WTC11 (cell line): Measurements from ENCODE around the gene PLD1. TPM values are rescaled to one million over a fixed set of nuclear protein-coding genes. Genes with fewer than 3 reads are reported as not detected.

ENCODE experiments used
- ATAC-seq: fragments of 200-7000 bp; cut with Tn5 transposase; 2 replicates; pipeline ENCODE4 v1.10.0; 2021; ENCODE audit warnings: mild to moderate bottlenecking, moderate library complexity
- CTCF ChIA-PET: fragments of 300-600 bp; sonication (Branson Sonifier 250); formaldehyde crosslinking; loops from one replicate; lab custom pipeline; 2021; ENCODE audit warnings: antibody characterized with exemption; lab: Charles Lee
- POLR2A ChIA-PET: fragments of 350-600 bp; sonication (Branson Sonifier 250); formaldehyde crosslinking; loops from one replicate; lab custom pipeline; 2021; ENCODE audit warnings: antibody characterized with exemption; lab: Charles Lee
- DNase-seq: peaks from one replicate; pipeline ENCODE4 v3.0.0; 2021; ENCODE audit warnings: low spot score
- H3K27ac Mint-ChIP-seq: 2 replicates; pipeline ENCODE4 v1.8.0; 2021; ENCODE audit warnings: mixed read lengths
- H3K27me3 Mint-ChIP-seq: 2 replicates; pipeline ENCODE4 v1.8.0; 2021; ENCODE audit warnings: low read depth, mild to moderate bottlenecking, moderate library complexity, mixed read lengths
- H3K36me3 Mint-ChIP-seq: 2 replicates; pipeline ENCODE4 v1.8.0; 2021; ENCODE audit warnings: mixed read lengths
- H3K4me1 Mint-ChIP-seq: 2 replicates; pipeline ENCODE4 v1.8.0; 2022; ENCODE audit warnings: mixed read lengths
- H3K4me3 Mint-ChIP-seq: 2 replicates; pipeline ENCODE4 v1.8.0; 2021; ENCODE audit warnings: mild to moderate bottlenecking, moderate library complexity, mixed read lengths
- H3K9me3 Mint-ChIP-seq: 2 replicates; pipeline ENCODE4 v1.8.0; 2021; ENCODE audit warnings: mixed read lengths
- E2F4 ChIP-seq: sonication (generic); formaldehyde crosslinking; IDR thresholded peaks from 2 replicates; pipeline ENCODE4 v1.8.1; 2022; ENCODE audit warnings: low read depth, mild to moderate bottlenecking, moderate library complexity, missing genetic modification reagents, borderline replicate concordance
- ETV6 ChIP-seq: sonication (generic); formaldehyde crosslinking; IDR thresholded peaks from 2 replicates; pipeline ENCODE4 v1.8.1; 2022; ENCODE audit warnings: mild to moderate bottlenecking, missing genetic modification reagents
- IRF2 ChIP-seq: sonication (generic); formaldehyde crosslinking; IDR thresholded peaks from 2 replicates; pipeline ENCODE4 v1.8.0; 2022; ENCODE audit warnings: low read depth, missing genetic modification reagents, borderline replicate concordance
- MXD4 ChIP-seq: fragments of 250-450 bp; sonication (Bioruptor Pico); IDR thresholded peaks from 2 replicates; pipeline ENCODE4 v1.8.0; 2021; ENCODE audit warnings: mild to moderate bottlenecking, moderate library complexity, borderline replicate concordance
- NR2C2 ChIP-seq: sonication (generic); formaldehyde crosslinking; IDR thresholded peaks from 2 replicates; pipeline ENCODE4 v1.8.0; 2022; ENCODE audit warnings: mild to moderate bottlenecking, missing genetic modification reagents
- PREB ChIP-seq: sonication (generic); formaldehyde crosslinking; IDR thresholded peaks from 2 replicates; pipeline ENCODE4 v1.8.1; 2022; ENCODE audit warnings: mild to moderate bottlenecking, missing genetic modification reagents, moderate library complexity, borderline replicate concordance
- SMAD3 ChIP-seq: sonication (generic); formaldehyde crosslinking; IDR thresholded peaks from 2 replicates; pipeline ENCODE4 v1.8.0; 2022; ENCODE audit warnings: missing genetic modification reagents, mild to moderate bottlenecking, borderline replicate concordance
- TEAD1 ChIP-seq: sonication (generic); formaldehyde crosslinking; IDR thresholded peaks from 2 replicates; pipeline ENCODE4 v1.8.0; 2022; ENCODE audit warnings: mild to moderate bottlenecking, missing genetic modification reagents
- ZBTB43 ChIP-seq: sonication (generic); formaldehyde crosslinking; IDR thresholded peaks from 2 replicates; pipeline ENCODE4 v1.8.1; 2023; ENCODE audit warnings: mild to moderate bottlenecking, missing genetic modification reagents
- ZNF121 ChIP-seq: sonication (generic); formaldehyde crosslinking; IDR thresholded peaks from 2 replicates; pipeline ENCODE4 v1.8.0; 2023; ENCODE audit warnings: missing genetic modification reagents
- ZNF138 ChIP-seq: sonication (generic); formaldehyde crosslinking; conservative IDR thresholded peaks from 2 replicates; pipeline ENCODE4 v1.8.1; 2022; ENCODE audit warnings: mild to moderate bottlenecking, moderate library complexity, missing genetic modification reagents
- ZSCAN18 ChIP-seq: fragments of 250-450 bp; sonication (Bioruptor Pico); IDR thresholded peaks from 2 replicates; pipeline ENCODE4 v2.1.2; 2022; ENCODE audit warnings: mild to moderate bottlenecking, moderate library complexity
- total RNA-seq: library from RNA; stranded (reverse); gene quantifications from 3 replicates; pipeline ENCODE4 v1.2.3, GENCODE V29; 2021
- TF ChIP-seq, protein P1 (sequence below): fragments of 250-450 bp; sonication (Bioruptor Pico); IDR thresholded peaks from 2 replicates; pipeline ENCODE4 v1.9.0; 2021; ENCODE audit warnings: moderate library complexity, mild to moderate bottlenecking, inconsistent platforms, borderline replicate concordance
- TF ChIP-seq, protein P2 (sequence below): sonication (generic); formaldehyde crosslinking; IDR thresholded peaks from 2 replicates; pipeline ENCODE4 v1.8.1; 2023; ENCODE audit warnings: mild to moderate bottlenecking, missing genetic modification reagents, borderline replicate concordance
- TF ChIP-seq, protein P3 (sequence below): sonication (generic); formaldehyde crosslinking; IDR thresholded peaks from 2 replicates; pipeline ENCODE4 v1.8.0; 2023; ENCODE audit warnings: mild to moderate bottlenecking, missing genetic modification reagents
- TF ChIP-seq, protein P4 (sequence below): sonication (generic); formaldehyde crosslinking; IDR thresholded peaks from 2 replicates; pipeline ENCODE4 v1.8.0; 2022; ENCODE audit warnings: missing genetic modification reagents
- TF ChIP-seq, protein P5 (sequence below): sonication (generic); formaldehyde crosslinking; conservative IDR thresholded peaks from 2 replicates; pipeline ENCODE4 v1.8.1; 2023; ENCODE audit warnings: mild to moderate bottlenecking, low read depth, missing genetic modification reagents, moderate library complexity

PLD1 gene
- total RNA-seq, 1 experiment from 2014 or later = 4.0 TPM

DNA sequence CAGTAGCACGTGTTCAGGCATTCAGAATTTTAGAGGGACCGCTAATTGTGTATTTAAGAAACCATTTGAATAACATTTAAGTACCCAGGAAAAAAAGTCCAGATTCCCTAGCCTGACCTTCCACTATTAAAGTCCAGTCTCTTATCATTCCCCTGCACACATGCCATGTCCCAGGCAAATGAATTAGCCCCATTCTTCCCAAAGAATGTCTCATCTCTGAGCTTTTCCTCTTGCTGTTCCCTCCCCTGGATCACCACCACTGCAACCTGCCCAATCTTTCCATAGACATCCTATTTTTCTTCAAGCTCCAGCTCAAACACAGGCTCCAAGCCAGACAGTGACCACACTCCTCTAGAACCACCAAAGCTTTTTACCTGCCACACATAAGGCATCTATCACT is 25.9 kb downstream of the PLD1 start (continued):
- TF ChIP-seq PREB (CRISPR knock-in tag) (no peak), MXD4 (CRISPR knock-in tag) (no peak), ZNF121 (CRISPR knock-in tag) (no peak), ZNF138 (no peak), ZSCAN18 (CRISPR knock-in tag) (no peak), ZBTB43 (CRISPR knock-in tag) (no peak), SMAD3 (no peak)
- TF ChIP-seq, protein P1, sequence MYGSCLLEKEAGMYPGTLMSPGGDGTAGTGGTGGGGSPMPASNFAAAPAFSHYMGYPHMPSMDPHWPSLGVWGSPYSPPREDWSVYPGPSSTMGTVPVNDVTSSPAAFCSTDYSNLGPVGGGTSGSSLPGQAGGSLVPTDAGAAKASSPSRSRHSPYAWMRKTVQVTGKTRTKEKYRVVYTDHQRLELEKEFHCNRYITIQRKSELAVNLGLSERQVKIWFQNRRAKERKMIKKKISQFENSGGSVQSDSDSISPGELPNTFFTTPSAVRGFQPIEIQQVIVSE (CRISPR knock-in tag) = no peak

DNA sequence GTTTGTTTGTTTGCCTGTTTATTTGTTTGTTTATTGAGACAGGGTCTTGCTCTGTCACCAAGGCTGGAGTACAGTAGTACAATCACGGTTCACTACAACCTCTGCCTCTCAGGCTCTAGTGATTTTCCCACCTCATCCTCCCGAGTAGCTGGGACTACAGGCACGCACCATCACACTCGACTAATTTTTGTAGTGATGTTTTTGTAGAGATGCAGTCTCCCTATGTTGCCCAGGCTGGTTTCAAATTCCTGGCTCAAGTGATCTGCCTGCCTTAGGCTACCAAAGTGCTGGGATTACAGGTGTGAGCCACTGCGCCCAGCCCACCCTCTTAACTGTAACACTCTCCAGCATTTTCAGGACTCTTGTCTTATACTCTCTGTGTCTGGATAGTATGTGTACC is 26.7 kb downstream of the PLD1 start:
- Mint-ChIP-seq H3K36me3 (no peaks in the 10 kb centered on the region), H3K27ac (no peak overlapping the region), H3K4me3 (no peak overlapping the region), H3K9me3 (no peaks in the 10 kb centered on the region), H3K27me3 (no peaks in the 10 kb centered on the region), H3K4me1 (no peaks in the 10 kb centered on the region)
- no peak for ATAC-seq
- ChIA-PET CTCF (interaction anchor here (1.2 to 2.1 kb wide), 2 partner anchors 11 to 45 kb away, joined by 3 to 10 read pairs; no protein-coding TSS in a partner anchor), POLR2A (no interaction called here)
- no peak for DNase-seq
- TF ChIP-seq ETV6 (CRISPR knock-in tag) (no peak), NR2C2 (CRISPR knock-in tag) (no peak), IRF2 (no peak), TEAD1 (CRISPR knock-in tag) (no peak), E2F4 (CRISPR knock-in tag) (no peak)
- TF ChIP-seq, protein P2, sequence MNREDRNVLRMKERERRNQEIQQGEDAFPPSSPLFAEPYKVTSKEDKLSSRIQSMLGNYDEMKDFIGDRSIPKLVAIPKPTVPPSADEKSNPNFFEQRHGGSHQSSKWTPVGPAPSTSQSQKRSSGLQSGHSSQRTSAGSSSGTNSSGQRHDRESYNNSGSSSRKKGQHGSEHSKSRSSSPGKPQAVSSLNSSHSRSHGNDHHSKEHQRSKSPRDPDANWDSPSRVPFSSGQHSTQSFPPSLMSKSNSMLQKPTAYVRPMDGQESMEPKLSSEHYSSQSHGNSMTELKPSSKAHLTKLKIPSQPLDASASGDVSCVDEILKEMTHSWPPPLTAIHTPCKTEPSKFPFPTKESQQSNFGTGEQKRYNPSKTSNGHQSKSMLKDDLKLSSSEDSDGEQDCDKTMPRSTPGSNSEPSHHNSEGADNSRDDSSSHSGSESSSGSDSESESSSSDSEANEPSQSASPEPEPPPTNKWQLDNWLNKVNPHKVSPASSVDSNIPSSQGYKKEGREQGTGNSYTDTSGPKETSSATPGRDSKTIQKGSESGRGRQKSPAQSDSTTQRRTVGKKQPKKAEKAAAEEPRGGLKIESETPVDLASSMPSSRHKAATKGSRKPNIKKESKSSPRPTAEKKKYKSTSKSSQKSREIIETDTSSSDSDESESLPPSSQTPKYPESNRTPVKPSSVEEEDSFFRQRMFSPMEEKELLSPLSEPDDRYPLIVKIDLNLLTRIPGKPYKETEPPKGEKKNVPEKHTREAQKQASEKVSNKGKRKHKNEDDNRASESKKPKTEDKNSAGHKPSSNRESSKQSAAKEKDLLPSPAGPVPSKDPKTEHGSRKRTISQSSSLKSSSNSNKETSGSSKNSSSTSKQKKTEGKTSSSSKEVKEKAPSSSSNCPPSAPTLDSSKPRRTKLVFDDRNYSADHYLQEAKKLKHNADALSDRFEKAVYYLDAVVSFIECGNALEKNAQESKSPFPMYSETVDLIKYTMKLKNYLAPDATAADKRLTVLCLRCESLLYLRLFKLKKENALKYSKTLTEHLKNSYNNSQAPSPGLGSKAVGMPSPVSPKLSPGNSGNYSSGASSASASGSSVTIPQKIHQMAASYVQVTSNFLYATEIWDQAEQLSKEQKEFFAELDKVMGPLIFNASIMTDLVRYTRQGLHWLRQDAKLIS (CRISPR knock-in tag) = no peak
- TF ChIP-seq, protein P3, sequence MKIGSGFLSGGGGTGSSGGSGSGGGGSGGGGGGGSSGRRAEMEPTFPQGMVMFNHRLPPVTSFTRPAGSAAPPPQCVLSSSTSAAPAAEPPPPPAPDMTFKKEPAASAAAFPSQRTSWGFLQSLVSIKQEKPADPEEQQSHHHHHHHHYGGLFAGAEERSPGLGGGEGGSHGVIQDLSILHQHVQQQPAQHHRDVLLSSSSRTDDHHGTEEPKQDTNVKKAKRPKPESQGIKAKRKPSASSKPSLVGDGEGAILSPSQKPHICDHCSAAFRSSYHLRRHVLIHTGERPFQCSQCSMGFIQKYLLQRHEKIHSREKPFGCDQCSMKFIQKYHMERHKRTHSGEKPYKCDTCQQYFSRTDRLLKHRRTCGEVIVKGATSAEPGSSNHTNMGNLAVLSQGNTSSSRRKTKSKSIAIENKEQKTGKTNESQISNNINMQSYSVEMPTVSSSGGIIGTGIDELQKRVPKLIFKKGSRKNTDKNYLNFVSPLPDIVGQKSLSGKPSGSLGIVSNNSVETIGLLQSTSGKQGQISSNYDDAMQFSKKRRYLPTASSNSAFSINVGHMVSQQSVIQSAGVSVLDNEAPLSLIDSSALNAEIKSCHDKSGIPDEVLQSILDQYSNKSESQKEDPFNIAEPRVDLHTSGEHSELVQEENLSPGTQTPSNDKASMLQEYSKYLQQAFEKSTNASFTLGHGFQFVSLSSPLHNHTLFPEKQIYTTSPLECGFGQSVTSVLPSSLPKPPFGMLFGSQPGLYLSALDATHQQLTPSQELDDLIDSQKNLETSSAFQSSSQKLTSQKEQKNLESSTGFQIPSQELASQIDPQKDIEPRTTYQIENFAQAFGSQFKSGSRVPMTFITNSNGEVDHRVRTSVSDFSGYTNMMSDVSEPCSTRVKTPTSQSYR (CRISPR knock-in tag) = no peak
- TF ChIP-seq, protein P4, sequence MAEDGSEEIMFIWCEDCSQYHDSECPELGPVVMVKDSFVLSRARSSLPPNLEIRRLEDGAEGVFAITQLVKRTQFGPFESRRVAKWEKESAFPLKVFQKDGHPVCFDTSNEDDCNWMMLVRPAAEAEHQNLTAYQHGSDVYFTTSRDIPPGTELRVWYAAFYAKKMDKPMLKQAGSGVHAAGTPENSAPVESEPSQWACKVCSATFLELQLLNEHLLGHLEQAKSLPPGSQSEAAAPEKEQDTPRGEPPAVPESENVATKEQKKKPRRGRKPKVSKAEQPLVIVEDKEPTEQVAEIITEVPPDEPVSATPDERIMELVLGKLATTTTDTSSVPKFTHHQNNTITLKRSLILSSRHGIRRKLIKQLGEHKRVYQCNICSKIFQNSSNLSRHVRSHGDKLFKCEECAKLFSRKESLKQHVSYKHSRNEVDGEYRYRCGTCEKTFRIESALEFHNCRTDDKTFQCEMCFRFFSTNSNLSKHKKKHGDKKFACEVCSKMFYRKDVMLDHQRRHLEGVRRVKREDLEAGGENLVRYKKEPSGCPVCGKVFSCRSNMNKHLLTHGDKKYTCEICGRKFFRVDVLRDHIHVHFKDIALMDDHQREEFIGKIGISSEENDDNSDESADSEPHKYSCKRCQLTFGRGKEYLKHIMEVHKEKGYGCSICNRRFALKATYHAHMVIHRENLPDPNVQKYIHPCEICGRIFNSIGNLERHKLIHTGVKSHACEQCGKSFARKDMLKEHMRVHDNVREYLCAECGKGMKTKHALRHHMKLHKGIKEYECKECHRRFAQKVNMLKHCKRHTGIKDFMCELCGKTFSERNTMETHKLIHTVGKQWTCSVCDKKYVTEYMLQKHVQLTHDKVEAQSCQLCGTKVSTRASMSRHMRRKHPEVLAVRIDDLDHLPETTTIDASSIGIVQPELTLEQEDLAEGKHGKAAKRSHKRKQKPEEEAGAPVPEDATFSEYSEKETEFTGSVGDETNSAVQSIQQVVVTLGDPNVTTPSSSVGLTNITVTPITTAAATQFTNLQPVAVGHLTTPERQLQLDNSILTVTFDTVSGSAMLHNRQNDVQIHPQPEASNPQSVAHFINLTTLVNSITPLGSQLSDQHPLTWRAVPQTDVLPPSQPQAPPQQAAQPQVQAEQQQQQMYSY (CRISPR knock-in tag) = no peak
- TF ChIP-seq, protein P5, sequence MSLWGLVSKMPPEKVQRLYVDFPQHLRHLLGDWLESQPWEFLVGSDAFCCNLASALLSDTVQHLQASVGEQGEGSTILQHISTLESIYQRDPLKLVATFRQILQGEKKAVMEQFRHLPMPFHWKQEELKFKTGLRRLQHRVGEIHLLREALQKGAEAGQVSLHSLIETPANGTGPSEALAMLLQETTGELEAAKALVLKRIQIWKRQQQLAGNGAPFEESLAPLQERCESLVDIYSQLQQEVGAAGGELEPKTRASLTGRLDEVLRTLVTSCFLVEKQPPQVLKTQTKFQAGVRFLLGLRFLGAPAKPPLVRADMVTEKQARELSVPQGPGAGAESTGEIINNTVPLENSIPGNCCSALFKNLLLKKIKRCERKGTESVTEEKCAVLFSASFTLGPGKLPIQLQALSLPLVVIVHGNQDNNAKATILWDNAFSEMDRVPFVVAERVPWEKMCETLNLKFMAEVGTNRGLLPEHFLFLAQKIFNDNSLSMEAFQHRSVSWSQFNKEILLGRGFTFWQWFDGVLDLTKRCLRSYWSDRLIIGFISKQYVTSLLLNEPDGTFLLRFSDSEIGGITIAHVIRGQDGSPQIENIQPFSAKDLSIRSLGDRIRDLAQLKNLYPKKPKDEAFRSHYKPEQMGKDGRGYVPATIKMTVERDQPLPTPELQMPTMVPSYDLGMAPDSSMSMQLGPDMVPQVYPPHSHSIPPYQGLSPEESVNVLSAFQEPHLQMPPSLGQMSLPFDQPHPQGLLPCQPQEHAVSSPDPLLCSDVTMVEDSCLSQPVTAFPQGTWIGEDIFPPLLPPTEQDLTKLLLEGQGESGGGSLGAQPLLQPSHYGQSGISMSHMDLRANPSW (CRISPR knock-in tag) = no peak
